ENCODE data around the gene FARP1. TPM values are rescaled to one million over a fixed set of nuclear protein-coding genes. Genes with fewer than 3 reads are reported as not detected.

Gene FARP1
- total RNA-seq, 4 donors from 2014 or later: 21.2 to 56.5 (median 35.1) TPM

- H3K36me3 ChIP-seq: no peaks in the 10 kb centered on the region
- H3K27ac ChIP-seq (replicated peaks in 1 of 4): peak overlapping the region; percentile 71 to 83 (median 73)
- H3K9me3 ChIP-seq: no peaks in the 10 kb centered on the region
- no peak for DNase-seq (ENCODE audit: extremely low spot score)
- TF ChIP-seq CTCF (IDR thresholded peaks at IDR 0.05) (no peak), EP300 (IDR thresholded peaks at IDR 0.05) (no peak), POLR2A (IDR thresholded peaks at IDR 0.05; ENCODE audit: low read depth) (no peak), POLR2AphosphoS5 (IDR thresholded peaks at IDR 0.05) (no peak)
- intact Hi-C loops (cut with DNase I): loop anchor here (5.0 to 10.0 kb wide), 3 partner anchors 162 to 292 kb away; no protein-coding TSS in a partner anchor
- no CpG with 5 or more reads among the region's 66 CpGs for WGBS
- no peaks in the 10 kb centered on the region for H3K27me3 ChIP-seq
- H3K4me1 ChIP-seq: peaks cover 19 to 31% (median 29%) of the 10 kb centered on the region in 4 donors
- H3K4me3 ChIP-seq: peak overlapping the region; percentile 87 to 94 (median 88)
Observed at GRCh38 chr13:98143157-98143553, 261 bp downstream of the FARP1 start.

- H3K36me3 ChIP-seq: no peaks in the 10 kb centered on the region
- H3K9me3 ChIP-seq: no peaks in the 10 kb centered on the region
- DNase-seq (ENCODE audit: extremely low spot score): no peak
- WGBS: 0% methylated on average over 18 of the region's 60 CpGs
- TF ChIP-seq POLR2AphosphoS5 (IDR thresholded peaks at IDR 0.05): no peak
- no peak for TF ChIP-seq CTCF (IDR thresholded peaks at IDR 0.05)
- no peak for TF ChIP-seq POLR2A (IDR thresholded peaks at IDR 0.05; ENCODE audit: low read depth)
- TF ChIP-seq EP300 (IDR thresholded peaks at IDR 0.05): no peak
- peak overlapping the region; percentile 71 to 83 (median 73) for H3K27ac ChIP-seq (replicated peaks in 1 of 4)
- peaks cover 19 to 31% (median 29%) of the 10 kb centered on the region in 4 donors for H3K4me1 ChIP-seq
- intact Hi-C loops (cut with DNase I): loop anchor here (5.0 to 10.0 kb wide), 3 partner anchors 161 to 291 kb away; no protein-coding TSS in a partner anchor
- peak overlapping the region; percentile 87 to 94 (median 88) for H3K4me3 ChIP-seq
- no peaks in the 10 kb centered on the region for H3K27me3 ChIP-seq
Observed at GRCh38 chr13:98143601-98144026, 720 bp downstream of the FARP1 start.

DNA sequence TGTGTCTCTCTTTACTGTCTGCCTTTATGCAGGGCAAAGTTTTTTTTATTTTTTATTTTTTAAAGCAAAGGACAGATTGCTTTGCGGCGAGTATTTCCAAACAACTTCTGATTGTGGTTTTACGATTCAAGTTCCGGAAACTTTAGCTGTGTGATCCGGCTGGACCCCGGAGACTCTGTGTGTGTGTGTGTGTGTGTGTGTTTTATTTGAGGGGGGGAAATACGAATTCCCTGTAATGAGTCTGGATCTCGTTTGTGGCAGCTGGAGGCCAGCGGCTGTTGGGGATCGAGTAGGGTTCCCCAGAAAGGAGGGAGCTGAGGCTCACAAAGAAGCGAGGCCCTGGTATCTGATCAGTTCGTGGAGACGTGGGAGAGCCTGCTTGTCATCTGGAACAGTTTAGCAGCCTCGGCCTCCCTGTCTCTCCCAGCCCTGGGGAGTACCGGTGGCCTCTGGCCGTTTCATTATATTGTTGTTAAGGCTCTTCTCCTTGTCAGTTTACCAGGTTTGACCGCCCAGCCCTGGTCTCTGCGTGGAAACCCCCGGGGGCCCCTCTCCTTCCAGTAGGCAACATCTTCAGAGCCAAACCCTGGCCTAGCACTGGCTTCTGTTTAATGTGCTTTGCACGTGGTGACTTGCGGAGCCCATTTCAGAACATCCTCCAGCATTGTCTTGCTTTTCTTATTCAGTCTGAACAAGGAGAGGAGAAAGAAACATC is 1.3 kb downstream of the FARP1 start:
- DNase-seq (ENCODE audit: extremely low spot score): no peak
- WGBS: 7% methylated on average over 20 of the region's 21 CpGs
- Histone ChIP-seq H3K36me3 (no peaks in the 10 kb centered on the region), H3K9me3 (no peaks in the 10 kb centered on the region), H3K4me1 (peaks cover 19 to 31% (median 29%) of the 10 kb centered on the region in 4 donors), H3K27me3 (no peaks in the 10 kb centered on the region), H3K27ac (replicated peaks in 1 of 4) (peak overlapping the region; percentile 71 to 83 (median 73)), H3K4me3 (peak overlapping the region; percentile 87 to 94 (median 88))
- TF ChIP-seq POLR2A (IDR thresholded peaks at IDR 0.05; ENCODE audit: low read depth): no peak
- TF ChIP-seq EP300 (IDR thresholded peaks at IDR 0.05): no peak
- no peak for TF ChIP-seq CTCF (IDR thresholded peaks at IDR 0.05)
- no peak for TF ChIP-seq POLR2AphosphoS5 (IDR thresholded peaks at IDR 0.05)
- intact Hi-C loops (cut with DNase I): loop anchor here (5.0 to 10.0 kb wide), 3 partner anchors 161 to 291 kb away; no protein-coding TSS in a partner anchor

- no peaks in the 10 kb centered on the region for H3K36me3 ChIP-seq
- peak in 2 of 3 experiments; percentile 14 for TF ChIP-seq CTCF (IDR thresholded peaks at IDR 0.05)
- TF ChIP-seq EP300 (IDR thresholded peaks at IDR 0.05): no peak
- H3K4me3 ChIP-seq: peak overlapping the region; percentile 87 to 94 (median 88)
- DNase-seq (ENCODE audit: extremely low spot score): no peak
- no peaks in the 10 kb centered on the region for H3K9me3 ChIP-seq
- H3K4me1 ChIP-seq: peaks cover 19 to 31% (median 29%) of the 10 kb centered on the region in 4 donors
- H3K27me3 ChIP-seq: no peaks in the 10 kb centered on the region
- H3K27ac ChIP-seq (replicated peaks in 1 of 4): peak overlapping the region in 2 of 4 donors; percentile 71 to 83
- WGBS: 34% methylated on average over 10 of the region's 10 CpGs
- intact Hi-C loops (cut with DNase I): loop anchor here (5.0 to 10.0 kb wide), 3 partner anchors 160 to 290 kb away; no protein-coding TSS in a partner anchor
Observed at GRCh38 chr13:98144801-98145350, 2.0 kb downstream of the FARP1 start.

Measured in esophagus muscularis mucosa (tissue), 4 donors.